H1 (cell line): Measurements from ENCODE around the gene CCDC196. TPM values are rescaled to one million over a fixed set of nuclear protein-coding genes. Genes with fewer than 3 reads are reported as not detected.

Experiments used
- CTCF ChIA-PET: fragments of 300-600 bp; sonication (Branson Sonifier 250); formaldehyde crosslinking; loops from one replicate; lab custom pipeline; 2021; ENCODE audit not compliant: partially characterized antibody; lab: Charles Lee
- POLR2A ChIA-PET: fragments of 300-600 bp; sonication (Branson Sonifier 250); formaldehyde crosslinking; loops from one replicate; lab custom pipeline; 2021; ENCODE audit warnings: inconsistent platforms; ENCODE audit not compliant: partially characterized antibody; lab: Charles Lee
- DNase-seq, 2 experiments: peaks; one replicate each; pipeline versions ENCODE4 v3.0.0 to v3.0.0-alpha.2; 2010 to 2022; ENCODE audit warnings: low spot score in 2 of 2, low read depth in 1 of 2, mixed read lengths in 1 of 2
- FAIRE-seq: peaks from 2 replicates; lab custom pipeline; 2011; peaks lifted over from hg19 to GRCh38; lab: Jason Lieb, UNC
- H2AFZ ChIP-seq: 2 replicates; pipeline ENCODE4 v1.8.1; 2012; ENCODE audit warnings: low read length, inconsistent platforms
- H2AK5ac ChIP-seq: 2 replicates; pipeline ENCODE4 v1.6.1; 2013; ENCODE audit warnings: low read depth, low read length
- H2BK120ac ChIP-seq: replicated peaks from 2 replicates; pipeline ENCODE3; 2013; ENCODE audit warnings: low read depth, low read length, inconsistent platforms
- H2BK12ac ChIP-seq: 2 replicates; pipeline ENCODE4 v1.6.1; 2013; ENCODE audit warnings: low read depth, low read length
- H2BK15ac ChIP-seq: 2 replicates; pipeline ENCODE4 v1.6.1; 2013; ENCODE audit warnings: low read length
- H2BK20ac ChIP-seq: 2 replicates; pipeline ENCODE4 v1.6.1; 2013; ENCODE audit warnings: low read length
- H2BK5ac ChIP-seq: 2 replicates; pipeline ENCODE4 v1.6.1; 2013; ENCODE audit warnings: low read depth, low read length
- H3K14ac ChIP-seq: 2 replicates; pipeline ENCODE4 v1.6.1; 2013; ENCODE audit warnings: inconsistent platforms; ENCODE audit not compliant: insufficient read length
- H3K18ac ChIP-seq: 2 replicates; pipeline ENCODE4 v1.6.1; 2013; ENCODE audit warnings: low read length; ENCODE audit errors: extremely low read depth
- H3K23ac ChIP-seq: 2 replicates; pipeline ENCODE4 v1.6.1; 2013; ENCODE audit warnings: inconsistent platforms; ENCODE audit not compliant: insufficient read length
- H3K23me2 ChIP-seq: 2 replicates; pipeline ENCODE4 v1.6.1; 2013; ENCODE audit warnings: low read depth, low read length
- H3K27ac ChIP-seq: 2 replicates; pipeline ENCODE4 v1.6.1; 2011; ENCODE audit warnings: low read depth, low read length, inconsistent platforms
- H3K27me3 ChIP-seq, 4 experiments: replicated peaks in 1 of 4; 1 replicate in 1 of 4; 2 replicates in 3 of 4; pipeline versions ENCODE4 v1.6.1 to v1.8.1; 2011 to 2013; ENCODE audit warnings: low read length in 3 of 4, mild to moderate bottlenecking in 3 of 4, inconsistent platforms in 2 of 4, mixed read lengths in 2 of 4, moderate library complexity in 1 of 4; ENCODE audit not compliant: control insufficient read depth in 3 of 4, insufficient read depth in 3 of 4; ENCODE audit errors: extremely low read depth in 1 of 4
- H3K36me3 ChIP-seq, 4 experiments: 2 replicates each; pipeline versions ENCODE4 v1.6.1 to v1.8.1; 2011 to 2013; ENCODE audit warnings: mild to moderate bottlenecking in 4 of 4, low read length in 3 of 4, moderate library complexity in 2 of 4, control low read depth in 1 of 4, inconsistent platforms in 1 of 4; ENCODE audit not compliant: insufficient read depth in 4 of 4, control insufficient read depth in 2 of 4
- H3K4ac ChIP-seq: replicated peaks from 2 replicates; pipeline ENCODE3; 2013; ENCODE audit warnings: low read length, low read depth, mixed read lengths, inconsistent platforms; ENCODE audit not compliant: insufficient read length
- H3K4me1 ChIP-seq, 4 experiments: replicated peaks in 1 of 4; 1 replicate in 1 of 4; 2 replicates in 3 of 4; pipeline versions ENCODE4 v1.6.1 to v1.8.1; 2011 to 2013; ENCODE audit warnings: low read length in 3 of 4, inconsistent platforms in 2 of 4, mixed read lengths in 1 of 4; ENCODE audit not compliant: insufficient read depth in 4 of 4, control insufficient read depth in 3 of 4
- H3K4me2 ChIP-seq, 2 experiments: 2 replicates each; pipeline versions ENCODE4 v1.6.1 to v1.8.1; 2011 to 2013; ENCODE audit warnings: low read depth in 2 of 2, low read length in 2 of 2, control low read depth in 1 of 2, inconsistent platforms in 1 of 2, mild to moderate bottlenecking in 1 of 2; ENCODE audit not compliant: insufficient read depth in 1 of 2
- H3K4me3 ChIP-seq, 4 experiments: fragments of 200-600, 300-600 bp in 1 of 4; sonication (generic), shearing (Covaris generic), sonication (Bioruptor Twin) in 1 of 4; 2 replicates each; pipeline versions ENCODE4 v1.5.1 to v1.8.1; 2011 to 2016; ENCODE audit warnings: low read length in 4 of 4, low read depth in 3 of 4, control low read depth in 2 of 4, inconsistent platforms in 2 of 4, mild to moderate bottlenecking in 2 of 4, mixed read lengths in 1 of 4, moderate library complexity in 1 of 4; ENCODE audit not compliant: insufficient read depth in 2 of 4; ENCODE audit errors: extremely low read depth in 1 of 4
- H3K56ac ChIP-seq: replicated peaks from 2 replicates; pipeline ENCODE3; 2013; ENCODE audit warnings: low read depth, mild to moderate bottlenecking, mixed read lengths, low read length, inconsistent platforms; ENCODE audit not compliant: insufficient read length
- H3K79me1 ChIP-seq: 2 replicates; pipeline ENCODE4 v1.6.1; 2013; ENCODE audit warnings: low read depth, low read length, control low read depth
- H3K79me2 ChIP-seq, 2 experiments: 2 replicates each; pipeline versions ENCODE4 v1.6.1 to v1.8.1; 2012 to 2013; ENCODE audit warnings: low read length in 2 of 2, mild to moderate bottlenecking in 2 of 2, inconsistent platforms in 1 of 2; ENCODE audit not compliant: insufficient read depth in 2 of 2, control insufficient read depth in 1 of 2
- H3K9ac ChIP-seq, 4 experiments: replicated peaks in 1 of 4; 1 replicate in 1 of 4; 2 replicates in 3 of 4; pipeline versions ENCODE4 v1.6.1 to v1.8.1; 2011 to 2013; ENCODE audit warnings: low read depth in 3 of 4, low read length in 3 of 4, control low read depth in 2 of 4, mild to moderate bottlenecking in 2 of 4, moderate library complexity in 2 of 4, inconsistent platforms in 1 of 4; ENCODE audit errors: extremely low read depth in 1 of 4
- H3K9me3 ChIP-seq, 2 experiments: 2 replicates each; pipeline versions ENCODE4 v1.6.1 to v1.8.1; 2012 to 2013; ENCODE audit warnings: mild to moderate bottlenecking in 2 of 2, moderate library complexity in 2 of 2, control low read depth in 1 of 2, inconsistent platforms in 1 of 2, low read depth in 1 of 2, low read length in 1 of 2, mixed read lengths in 1 of 2; ENCODE audit not compliant: insufficient read depth in 2 of 2
- H4K20me1 ChIP-seq, 2 experiments: replicated peaks in 1 of 2; 2 replicates each; pipeline versions ENCODE3 to v1.8.1; 2011 to 2013; ENCODE audit warnings: inconsistent platforms in 2 of 2, low read length in 2 of 2, mild to moderate bottlenecking in 1 of 2; ENCODE audit not compliant: insufficient read depth in 2 of 2, control insufficient read depth in 1 of 2
- H4K5ac ChIP-seq: 2 replicates; pipeline ENCODE4 v1.6.1; 2013; ENCODE audit warnings: low read length, low read depth, mixed read lengths, inconsistent platforms; ENCODE audit not compliant: insufficient read length
- H4K8ac ChIP-seq: 2 replicates; pipeline ENCODE4 v1.8.0; 2013; ENCODE audit warnings: mild to moderate bottlenecking, moderate library complexity, low read length, inconsistent platforms; ENCODE audit not compliant: insufficient read depth; ENCODE audit errors: extremely low read depth
- H4K91ac ChIP-seq: replicated peaks from 2 replicates; pipeline ENCODE3; 2013; ENCODE audit warnings: low read length, mixed read lengths, inconsistent platforms; ENCODE audit not compliant: insufficient read length
- TBP ChIP-seq: IDR thresholded peaks from 2 replicates; pipeline ENCODE4 v1.6.1; 2011; ENCODE audit warnings: low read depth, low read length, improper control_type of control experiment
- WGBS, 2 experiments: shearing (Covaris generic) in 1 of 2; methylation state at CpG; one replicate each; pipeline versions ENCODE4 v1.1.6 to v1.1.7; 2013 to 2015; ENCODE audit warnings: low lambda C conversion rate in 2 of 2, mixed read lengths in 2 of 2, inconsistent platforms in 1 of 2, low coverage in 1 of 2, missing lambda C conversion rate in 1 of 2; ENCODE audit not compliant: insufficient replicate concordance in 2 of 2, insufficient coverage in 1 of 2, insufficient read length in 1 of 2; ENCODE audit errors: extremely low coverage in 1 of 2, missing lambda C conversion rate in 1 of 2; 5-methylcytosine and 5-hydroxymethylcytosine counted together
- polyA plus RNA-seq, 7 experiments: library from polyadenylated mRNA; depleted of rRNA in 3 of 7; stranded (reverse) in 5 of 7; unstranded in 2 of 7; fragments of >200 nt in 5 of 7; fragments of 200-250 nt in 2 of 7; gene quantifications; 1 replicate in 5 of 7; 2 replicates in 1 of 7; 4 replicates in 1 of 7; pipeline versions ENCODE4 v1.2.1 to v1.2.3, GENCODE V29; 2011 to 2013; ENCODE audit warnings: missing spikeins in 2 of 7, mixed read lengths in 2 of 7
- total RNA-seq: library from RNA; stranded (reverse); fragmentation: NEBNext Ultra II Directional; extraction: Animal tissue kit (Norgen Biotek cat#: 25700); gene quantifications from 2 replicates; pipeline ENCODE4 v1.2.1, GENCODE V29; 2021

Gene CCDC196
- total and polyA plus RNA-seq, 2 of the 8 experiments (the other 6 are each of a cell fraction or from before 2014, with no cell fraction given) = not detected

GRCh38 chr14:66485029-66485428, 1.1 kb upstream of the CCDC196 start:
- Histone ChIP-seq H4K91ac (no peak overlapping the region), H2AK5ac (no peak overlapping the region), H3K14ac (no peak overlapping the region), H3K79me2 (no peaks in the 10 kb centered on the region), H2BK120ac (no peak overlapping the region), H2AFZ (no peak overlapping the region), H3K4ac (no peak overlapping the region)
- DNase-seq = no peak
- TF ChIP-seq TBP = no peak
- TF ChIP-seq, all 59 proteins: peak for 0
- Histone ChIP-seq H3K9ac (no peak overlapping the region), H3K4me3 (no peak overlapping the region), H2BK12ac (no peak overlapping the region), H4K20me1 (no peaks in the 10 kb centered on the region), H3K4me2 (no peak overlapping the region), H3K4me1 (no peaks in the 10 kb centered on the region), H3K23me2 (no peaks in the 10 kb centered on the region), H3K18ac (no peak overlapping the region), H2BK15ac (no peak overlapping the region), H3K36me3 (no peaks in the 10 kb centered on the region), H2BK5ac (no peak overlapping the region), H2BK20ac (no peak overlapping the region), H4K8ac (no peak overlapping the region), H3K23ac (no peak overlapping the region), H3K56ac (no peak overlapping the region), H3K9me3 (no peaks in the 10 kb centered on the region), H4K5ac (no peak overlapping the region), H3K79me1 (no peaks in the 10 kb centered on the region), H3K27me3 (no peaks in the 10 kb centered on the region), H3K27ac (no peak overlapping the region)
- 86% methylated on average over 3 of the region's 3 CpGs; no CpG with 5 or more reads in 1 of the 2 experiments for WGBS, 2 experiments
- FAIRE-seq = no peak
- ChIA-PET CTCF (interaction anchor here (0.9 to 1.3 kb wide), 3 partner anchors 10 to 261 kb away, joined by 3 to 4 read pairs (median 3); no protein-coding TSS in a partner anchor), POLR2A (no interaction called here)
